NCI-H524 treated with DMSO at 0.1 percent for 48 hours (cell line): ENCODE measurements around the gene KRTDAP.

Source experiments
- DNase-seq: peaks from one replicate; lab custom pipeline; 2025; lab: John Stamatoyannopoulos, UW

Gene KRTDAP

DNA sequence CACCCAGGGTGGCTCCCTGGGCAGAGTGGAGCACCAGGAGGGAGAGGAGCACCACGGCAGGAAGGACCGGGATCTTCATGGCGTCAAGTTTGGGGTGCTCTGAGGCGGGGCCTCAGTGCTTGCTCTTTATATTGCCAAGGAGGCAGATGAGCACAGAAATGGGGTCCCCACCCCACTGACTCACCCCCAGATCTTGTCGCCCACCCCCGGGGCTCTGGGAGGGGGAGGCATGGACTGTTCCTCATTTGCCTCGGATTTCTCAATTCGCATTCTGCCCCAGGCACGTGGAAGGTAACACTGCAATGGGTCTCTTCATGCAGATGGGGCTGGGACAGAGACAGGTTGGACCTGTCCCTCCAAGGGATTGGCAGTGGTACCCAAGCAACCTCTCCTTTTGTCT is at the start of gene KRTDAP:
TSS of gene KRTDAP (minus strand) at position 101 of the 400 bp plus-strand sequence. CDS start at position 79, 22 bp downstream.
- DNase-seq: no peak

- no peak for DNase-seq
Observed at GRCh38 chr19:35539850-35540249, 49.6 kb upstream of the KRTDAP start.

DNA sequence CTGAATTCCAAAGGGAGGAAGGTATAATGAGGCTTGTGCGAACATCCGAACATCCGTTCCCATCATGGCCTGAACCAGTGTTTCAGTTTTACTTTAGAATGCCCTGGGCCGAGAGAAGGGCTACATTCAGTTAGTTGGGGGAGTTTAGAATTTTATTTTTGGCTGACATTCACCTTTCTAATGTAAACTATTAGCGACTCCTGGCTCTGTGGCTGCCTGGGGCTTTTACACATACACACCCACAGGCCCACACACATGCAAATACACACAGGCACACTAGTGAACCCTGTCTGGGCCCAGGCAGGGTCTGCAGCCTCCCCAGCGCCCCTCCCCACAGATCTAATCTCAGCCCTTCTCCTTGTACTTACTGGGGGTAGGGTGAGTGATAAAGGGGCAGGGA is 49.0 kb upstream of the KRTDAP start:
- no peak for DNase-seq

GRCh38 chr19:35534803-35535480 is 44.7 kb upstream of the KRTDAP start:
- DNase-seq: no peak

GRCh38 chr19:35533822-35534392 is 43.6 kb upstream of the KRTDAP start:
- DNase-seq: no peak

DNA sequence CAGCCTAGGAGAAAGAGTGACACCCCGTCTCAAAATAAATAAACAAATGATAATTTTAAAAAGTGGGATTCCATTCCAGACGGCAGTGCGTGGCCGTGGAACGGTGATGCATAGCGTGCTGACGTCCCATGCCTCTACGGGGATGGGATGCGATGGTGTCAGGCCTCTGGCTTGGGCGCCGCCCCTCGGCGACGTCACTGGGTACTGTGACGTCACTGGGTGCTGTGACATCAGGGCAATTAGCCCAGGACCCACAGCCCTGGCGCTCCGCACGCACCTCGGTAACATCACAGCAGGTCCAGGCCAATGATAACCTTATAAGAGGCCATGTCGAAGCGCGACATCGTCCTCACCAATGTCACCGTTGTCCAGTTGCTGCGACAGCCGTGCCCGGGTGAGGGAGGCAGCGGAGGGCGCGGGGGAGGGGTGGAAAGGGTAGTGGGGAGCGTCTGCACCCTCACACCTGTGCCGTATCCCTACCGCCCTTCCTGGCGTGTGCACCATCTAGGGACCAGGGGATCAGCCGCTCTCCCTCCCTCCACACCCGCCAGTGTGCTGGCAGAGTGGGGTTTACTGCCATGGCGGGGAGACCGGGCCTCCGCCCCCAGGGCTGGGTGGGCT is 43.0 kb upstream of the KRTDAP start, which contains the start of gene GAPDHS:
TSS of gene GAPDHS (plus strand) at position 256 of the 621 bp plus-strand sequence. CDS start at position 328, 72 bp downstream.
- no peak for DNase-seq

DNA sequence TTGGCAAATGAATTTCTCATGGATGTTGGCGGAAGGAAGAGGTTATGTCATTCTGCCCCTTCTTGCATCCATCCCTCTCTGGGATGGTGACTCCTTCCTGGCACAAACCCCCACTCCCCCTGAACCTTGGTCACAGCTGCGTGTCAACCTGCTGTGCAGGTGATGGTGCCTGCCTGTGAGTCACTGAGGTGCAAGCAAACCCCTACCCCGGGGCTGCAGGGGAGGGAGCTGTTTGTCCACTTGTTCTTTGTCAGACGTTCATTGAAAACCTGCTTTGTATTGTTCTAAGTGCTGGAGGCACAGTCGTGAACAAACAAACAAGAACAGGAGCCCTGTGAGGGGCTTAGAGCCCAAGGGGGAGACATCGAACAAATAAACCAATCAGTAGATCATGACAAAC is 41.0 kb upstream of the KRTDAP start:
- DNase-seq: no peak

GRCh38 chr19:35529241-35530218 is 39.3 kb upstream of the KRTDAP start:
- DNase-seq: no peak

- no peak for DNase-seq
Observed at GRCh38 chr19:35528218-35529038, 38.2 kb upstream of the KRTDAP start, which contains the start of gene SBSN. TSS of gene SBSN (minus strand) at chr19:35528311. CDS start at chr19:35528281, 30 bp downstream.

DNA sequence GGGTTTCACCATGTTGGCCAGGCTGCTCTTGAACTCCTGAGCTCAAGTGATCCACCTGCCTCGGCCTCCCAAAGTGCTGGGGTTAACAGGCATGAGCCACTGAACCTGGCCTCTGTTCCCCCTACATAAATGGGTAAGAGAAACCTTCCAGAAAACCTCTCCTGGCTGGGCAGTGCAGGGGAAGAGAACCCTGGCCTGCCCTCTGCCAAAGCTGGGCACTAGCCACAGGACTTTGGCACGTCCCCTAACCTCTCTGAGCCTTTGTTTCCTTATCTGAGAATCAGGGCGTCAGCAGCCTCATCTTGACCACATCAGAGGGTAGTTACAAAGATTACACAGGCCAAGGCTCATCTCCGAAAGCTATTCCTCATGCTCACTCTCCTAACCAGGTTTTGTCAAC is 35.6 kb upstream of the KRTDAP start:
- DNase-seq: no peak

GRCh38 chr19:35524181-35524837 is 34.0 kb upstream of the KRTDAP start:
- DNase-seq: no peak

GRCh38 chr19:35522745-35523327 is 32.6 kb upstream of the KRTDAP start:
- no peak for DNase-seq

DNA sequence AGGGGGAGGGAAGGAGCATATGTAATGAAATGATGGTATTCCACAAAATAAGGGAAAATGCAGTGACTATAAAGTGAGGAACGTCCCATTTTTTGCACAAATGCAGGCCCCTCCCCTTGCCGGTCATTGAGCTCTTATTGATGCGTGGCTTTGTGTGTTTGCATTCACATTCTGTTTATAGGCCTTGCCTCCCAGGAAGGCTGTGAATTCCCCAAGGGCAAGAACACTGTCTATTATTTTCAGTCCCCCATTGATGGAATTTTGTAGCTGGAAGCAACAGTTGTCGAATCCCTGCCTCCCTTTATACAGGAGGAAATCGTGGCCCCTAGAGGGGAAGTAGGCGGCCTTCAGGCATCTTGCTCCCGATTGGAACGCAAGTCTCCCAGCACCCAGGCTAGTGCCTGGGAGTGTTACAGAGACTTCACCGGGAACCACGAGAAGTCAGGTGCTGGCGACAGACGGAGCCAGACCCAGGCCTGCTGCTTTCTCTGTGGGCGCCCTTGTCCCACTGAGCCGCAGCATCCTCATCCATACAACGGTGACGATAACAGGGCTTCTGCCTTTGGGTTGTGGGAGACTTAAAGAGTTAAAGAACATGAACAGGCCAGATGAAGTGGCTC is 31.0 kb upstream of the KRTDAP start:
- no peak for DNase-seq

DNA sequence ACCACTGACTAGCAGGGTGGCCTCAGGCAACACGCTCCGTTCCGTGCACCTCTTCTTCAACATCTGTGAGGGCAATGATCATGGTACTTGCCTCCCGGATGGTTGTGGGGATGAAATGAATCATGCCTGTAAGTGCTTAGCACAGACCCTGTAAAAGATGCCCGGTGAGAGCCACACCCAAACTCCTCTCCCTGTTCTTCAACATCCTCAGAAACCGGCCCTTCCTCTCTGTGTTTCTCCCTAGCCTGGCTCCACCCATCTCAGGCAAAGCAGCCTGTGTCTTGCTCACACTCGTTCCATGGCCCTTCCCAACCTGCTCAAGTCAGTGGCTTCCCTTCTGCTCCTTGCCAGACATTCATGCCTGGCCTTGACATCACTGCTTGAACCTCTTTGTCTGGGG is 29.0 kb upstream of the KRTDAP start:
- DNase-seq: no peak

GRCh38 chr19:35518313-35518712 is 28.0 kb upstream of the KRTDAP start:
- DNase-seq: no peak

- no peak for DNase-seq
Observed at GRCh38 chr19:35517342-35517741, 27.1 kb upstream of the KRTDAP start.

DNA sequence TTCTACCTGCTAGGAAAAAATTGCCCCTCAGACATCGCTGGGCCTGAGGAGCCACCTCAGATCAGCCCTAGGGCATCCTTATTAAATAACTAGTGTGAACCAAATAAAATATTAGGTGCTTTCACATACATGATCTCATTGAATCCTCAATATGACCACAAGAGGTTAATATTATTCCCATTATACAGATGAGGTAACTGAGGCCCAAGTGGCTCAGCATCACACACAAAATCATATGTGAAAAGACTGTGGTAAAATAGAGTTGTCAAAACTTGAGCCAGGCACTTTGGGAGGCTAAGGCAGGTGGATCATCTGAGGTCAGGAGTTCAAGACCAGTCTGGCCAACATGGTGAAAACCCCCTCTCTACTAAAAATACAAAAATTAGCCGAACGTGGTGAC is 26.0 kb upstream of the KRTDAP start:
- no peak for DNase-seq

DNA sequence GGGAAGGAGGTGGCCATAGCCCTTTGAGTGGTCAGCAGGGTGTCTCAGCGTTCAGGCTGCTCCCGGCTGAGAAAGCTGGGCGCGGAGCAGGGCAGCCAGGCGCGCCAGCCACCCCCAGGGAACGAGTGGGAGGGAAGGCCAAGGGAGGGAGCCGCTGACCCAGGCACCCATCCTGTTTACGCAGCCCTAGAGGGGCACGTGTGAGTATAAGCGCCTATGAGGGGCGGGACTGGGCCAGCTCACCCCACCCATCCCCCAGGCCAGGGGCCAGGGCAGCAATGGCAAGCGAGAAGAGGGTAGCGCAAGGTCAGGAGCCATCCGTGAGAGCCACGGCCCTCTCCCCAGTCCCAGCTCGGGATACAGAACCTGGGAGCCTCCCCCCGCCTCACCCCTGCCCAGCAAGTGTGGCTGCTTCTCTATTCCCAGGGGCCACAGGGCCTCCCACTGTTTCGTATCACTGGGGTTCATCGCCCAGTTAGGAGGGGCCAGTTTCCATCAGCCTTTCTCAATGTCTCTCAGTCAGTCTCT is 24.1 kb upstream of the KRTDAP start:
- no peak for DNase-seq

- DNase-seq: no peak
Observed at GRCh38 chr19:35513628-35514281, 23.5 kb upstream of the KRTDAP start, which contains the start of gene DMKN. TSS of gene DMKN (minus strand) at chr19:35513649. CDS start at chr19:35513475, 174 bp downstream.
